GM12878 (cell line): Measurements from ENCODE around the gene MICAL3. TPM values are rescaled to one million over a fixed set of nuclear protein-coding genes. Genes with fewer than 3 reads are reported as not detected.
A peak's percentile ranks its signal among the peaks of the same experiment; 100 is the strongest.

Source experiments
- ATAC-seq: fragments of 200-7000 bp; cut with Tn5 transposase; 3 replicates; pipeline ENCODE4 v1.9.1; 2020; ENCODE audit warnings: mild to moderate bottlenecking, moderate library complexity
- BruUV-seq: library from RNA; stranded (reverse); fragments of 400-500 nt; replicated peaks from 2 replicates; lab custom pipeline; 2021; lab: Mats Ljungman, UMichigan
- CTCF ChIA-PET: fragments of 300-600 bp; sonication (Branson Sonifier 250); formaldehyde crosslinking; extraction: SDS; loops from one replicate; lab custom pipeline; 2021; ENCODE audit warnings: inconsistent platforms; lab: Yijun Ruan, JAX
- POLR2A ChIA-PET: fragments of 350-600 bp; formaldehyde crosslinking; extraction: SDS; loops from one replicate; lab custom pipeline; 2021; ENCODE audit warnings: inconsistent platforms; lab: Charles Lee
- RAD21 ChIA-PET: fragments of 300-600 bp; sonication (Branson Sonifier 250); formaldehyde crosslinking; loops from one replicate; lab custom pipeline; 2023; ENCODE audit warnings: antibody characterized with exemption; ENCODE audit not compliant: unreplicated experiment; lab: Charles Lee
- SMC1A ChIA-PET: fragments of 300-600 bp; sonication (Branson Sonifier 250); formaldehyde crosslinking; loops from one replicate; lab custom pipeline; 2023; ENCODE audit not compliant: unreplicated experiment, uncharacterized antibody; lab: Charles Lee
- DNase-seq: peaks from one replicate; pipeline ENCODE4 v3.0.0-alpha.2; 2011; ENCODE audit warnings: low read depth, low spot score
- FAIRE-seq: peaks from 3 replicates; lab custom pipeline; 2011; peaks lifted over from hg19 to GRCh38; lab: Jason Lieb, UNC
- H2AFZ ChIP-seq: 2 replicates; pipeline ENCODE4 v1.6.0; 2011; ENCODE audit warnings: low read depth, low read length, control low read depth; ENCODE audit not compliant: control insufficient read depth
- H3K27ac ChIP-seq: 2 replicates; pipeline ENCODE4 v1.5.1; 2011; ENCODE audit warnings: control low read depth; ENCODE audit not compliant: control insufficient read depth, insufficient read depth
- H3K27me3 ChIP-seq, 2 experiments: replicated peaks in 1 of 2; 2 replicates each; pipeline versions ENCODE4 v1.6.0 to v1.6.1; 2011; ENCODE audit warnings: low read length in 1 of 2; ENCODE audit not compliant: control insufficient read depth in 2 of 2, insufficient read depth in 2 of 2
- H3K36me3 ChIP-seq, 2 experiments: 2 replicates each; pipeline ENCODE4 v1.5.1; 2011; ENCODE audit warnings: low read length in 1 of 2; ENCODE audit not compliant: control insufficient read depth in 2 of 2, insufficient read depth in 2 of 2
- H3K4me1 ChIP-seq: 2 replicates; pipeline ENCODE4 v1.6.1; 2011; ENCODE audit warnings: mild to moderate bottlenecking, low read length, moderate library complexity, mixed read lengths; ENCODE audit not compliant: control insufficient read depth, insufficient read depth
- H3K4me2 ChIP-seq: 2 replicates; pipeline ENCODE4 v1.6.0; 2011; ENCODE audit warnings: control low read depth; ENCODE audit not compliant: control insufficient read depth, insufficient read depth
- H3K4me3 ChIP-seq: fragments of 200-600 bp; sonication (generic); 2 replicates; pipeline ENCODE4 v1.5.1; 2016
- H3K79me2 ChIP-seq: 2 replicates; pipeline ENCODE4 v1.6.0; 2011; ENCODE audit warnings: low read length; ENCODE audit not compliant: control insufficient read depth, insufficient read depth
- H3K9ac ChIP-seq: 2 replicates; pipeline ENCODE4 v1.8.0; 2011; ENCODE audit warnings: low read length, control low read depth, mixed read lengths; ENCODE audit not compliant: control insufficient read depth, insufficient read depth
- H3K9me3 ChIP-seq: replicated peaks from 3 replicates; pipeline ENCODE4 v1.5.1; 2011; ENCODE audit warnings: mild to moderate bottlenecking, low read length; ENCODE audit not compliant: control insufficient read depth, insufficient read depth
- H4K20me1 ChIP-seq: 2 replicates; pipeline ENCODE4 v1.6.0; 2011; ENCODE audit not compliant: control insufficient read depth, insufficient read depth
- IKZF2 ChIP-seq, 2 experiments: fragments of 450-650 bp; IDR thresholded peaks; 2 replicates each; pipeline ENCODE4 v1.6.1; 2017; ENCODE audit warnings: mild to moderate bottlenecking in 2 of 2, moderate library complexity in 2 of 2
- MTA2 ChIP-seq: fragments of 450-650 bp; IDR thresholded peaks from 2 replicates; pipeline ENCODE4 v1.6.1; 2016; ENCODE audit warnings: low read depth, mild to moderate bottlenecking, moderate library complexity
- MYB ChIP-seq: fragments of 150-350 bp; IDR thresholded peaks from 2 replicates; pipeline ENCODE4 v1.6.1; 2014; ENCODE audit warnings: mild to moderate bottlenecking, low read depth, low read length, borderline replicate concordance
- RAD51 ChIP-seq: fragments of 450-650 bp; IDR thresholded peaks from 2 replicates; pipeline ENCODE4 v1.6.1; 2016; ENCODE audit warnings: moderate library complexity, mild to moderate bottlenecking, inconsistent platforms
- SUPT20H ChIP-seq: IDR thresholded peaks from 2 replicates; pipeline ENCODE4 v1.6.1; 2011; ENCODE audit warnings: low read depth, mild to moderate bottlenecking, low read length, moderate library complexity, borderline replicate concordance; ENCODE audit not compliant: control insufficient read depth
- ZSCAN29 ChIP-seq: fragments of 450-650 bp; IDR thresholded peaks from 2 replicates; pipeline ENCODE4 v1.6.1; 2017; ENCODE audit warnings: mild to moderate bottlenecking, moderate library complexity
- WGBS: methylation state at CpG from one replicate; pipeline ENCODE4 v1.1.6; 2016; ENCODE audit warnings: low lambda C conversion rate; ENCODE audit not compliant: insufficient replicate concordance, insufficient coverage; ENCODE audit errors: missing lambda C conversion rate; 5-methylcytosine and 5-hydroxymethylcytosine counted together
- in situ Hi-C: fragments of 300-500 bp; cut with MboI; formaldehyde crosslinking; loops from 9 replicates; pipeline ENCODE4 v1.14.3; 2018; ENCODE audit warnings: mixed read lengths
- intact Hi-C: fragments of 100-400 bp; cut with micrococcal nuclease; formaldehyde crosslinking; loops from one replicate; pipeline ENCODE4 v1.14.2; 2022; ENCODE audit not compliant: unreplicated experiment
- polyA plus RNA-seq, 11 experiments: library from polyadenylated mRNA; depleted of rRNA in 4 of 11; unstranded in 6 of 11; stranded (reverse) in 5 of 11; fragments of >200 nt; fragmentation: Nextera tagmentation in 4 of 11; fragmentation: Illumina TruSeq in 1 of 11; extraction: Ambion mirVana in 4 of 11; extraction: Trizol in 1 of 11; gene quantifications; 1 replicate in 1 of 11; 2 replicates in 10 of 11; pipeline versions ENCODE4 v1.2.1 to v1.2.3, GENCODE V29; 2011 to 2016; ENCODE audit warnings: inconsistent platforms in 2 of 11, missing spikeins in 2 of 11, low read depth in 1 of 11
- total RNA-seq, 4 experiments: library from RNA; depleted of rRNA in 3 of 4; stranded (reverse); fragments of >200 nt in 3 of 4; fragmentation: Illumina TruSeq in 1 of 4; extraction: Trizol in 1 of 4; gene quantifications; 2 replicates each; pipeline versions ENCODE4 v1.2.1 to v1.2.3, GENCODE V29; 2013 to 2021

Gene MICAL3
- total and polyA plus RNA-seq, 10 of the 15 experiments (the other 5 are each of a cell fraction or from before 2014, with no cell fraction given), result 2.6 to 92.2 (median 24.0) TPM

DNA sequence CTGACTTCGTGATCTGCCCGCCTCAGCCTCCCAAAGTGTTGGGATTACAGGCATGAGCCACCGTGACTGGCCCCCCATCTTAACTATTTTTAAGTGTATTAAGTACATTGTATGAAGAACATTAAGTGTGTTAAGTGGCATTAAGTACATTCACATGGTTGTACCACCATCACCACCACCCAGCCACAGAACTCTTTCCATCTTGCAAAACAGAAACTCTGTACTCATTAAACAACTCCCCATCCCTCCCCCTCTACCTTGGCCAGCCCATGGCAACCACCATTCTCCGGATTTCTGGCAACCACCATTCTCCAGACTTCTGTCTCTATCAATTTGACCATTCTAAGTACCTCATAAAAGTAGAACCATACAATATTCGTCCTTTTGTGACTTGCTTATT lies 35.6 kb upstream of the MICAL3 start:
- CTCF ChIA-PET, result interaction anchor here (7.6 kb wide), 1 partner anchor 17 kb away, joined by 75 read pairs; the partner anchor contains the start of gene PEX26
- no peak for FAIRE-seq
- peaks cover 30% of the 10 kb centered on the region for H3K4me1 ChIP-seq
- no peak overlapping the region for H3K4me2 ChIP-seq
- H4K20me1 ChIP-seq, result no peaks in the 10 kb centered on the region
- in situ Hi-C loops, result no loop called here
- H3K36me3 ChIP-seq, result no peaks in the 10 kb centered on the region
- H2AFZ ChIP-seq, result no peak overlapping the region
- 30% methylated on average over 5 of the region's 5 CpGs for WGBS
- H3K4me3 ChIP-seq, result no peak overlapping the region
- H3K9me3 ChIP-seq, result no peaks in the 10 kb centered on the region
- H3K27me3 ChIP-seq, result no peaks in the 10 kb centered on the region
- no peak overlapping the region for H3K9ac ChIP-seq
- POLR2A ChIA-PET, result interaction anchor here (0.5 to 4.2 kb wide), 3 partner anchors 17 to 822 kb away, joined by 3 to 27 read pairs (median 7); partner anchors contain the start of genes PEX26 and USP18
- ATAC-seq, result peak; percentile 14
- no peaks in the 10 kb centered on the region for H3K79me2 ChIP-seq
- TF ChIP-seq ZSCAN29 (no peak), IKZF2 (IDR thresholded peaks at IDR 0.05) (peak in 1 of 2 experiments; percentile 26; a peak in 1 of 4 replicates), MTA2 (peak; percentile 63)
- TF ChIP-seq, all 136 proteins: peak for 2
- no peak overlapping the region for H3K27ac ChIP-seq
- DNase-seq, result no peak
- intact Hi-C loops, result no loop called here
- no TSS peak for BruUV-seq
- ChIA-PET SMC1A (interaction anchor here (3.8 to 5.5 kb wide), 2 partner anchors 16 kb away, joined by 51 to 86 read pairs; partner anchors contain the start of gene PEX26), RAD21 (interaction anchor here (1.6 to 5.2 kb wide), 3 partner anchors 17 to 31 kb away, joined by 4 to 78 read pairs (median 40); partner anchors contain the start of gene PEX26)

DNA sequence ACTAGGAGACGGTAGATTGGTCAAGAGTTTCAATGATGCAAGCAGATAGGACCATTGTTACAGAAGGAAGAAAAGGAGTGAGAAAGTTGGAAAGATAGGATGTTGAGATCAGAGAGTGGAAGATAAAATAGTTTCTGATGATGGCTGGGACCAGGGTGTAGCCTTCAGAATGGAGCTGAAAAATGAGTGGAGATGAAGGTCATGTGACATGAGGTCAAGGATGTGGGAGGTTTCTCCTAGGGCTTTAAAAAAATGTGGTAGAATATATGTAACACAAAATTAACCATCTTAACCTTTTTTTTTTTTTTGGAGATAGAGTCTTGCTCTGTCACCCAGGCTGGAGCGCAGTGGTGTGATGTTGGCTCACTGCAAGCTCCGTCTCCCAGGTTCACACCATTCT lies 35.1 kb upstream of the MICAL3 start:
- Histone ChIP-seq H3K9me3 (no peaks in the 10 kb centered on the region), H3K4me1 (peaks cover 30% of the 10 kb centered on the region), H3K79me2 (no peaks in the 10 kb centered on the region), H3K36me3 (no peaks in the 10 kb centered on the region), H3K9ac (no peak overlapping the region), H3K4me2 (no peak overlapping the region)
- BruUV-seq, result no TSS peak
- in situ Hi-C loops, result no loop called here
- intact Hi-C loops, result no loop called here
- ChIA-PET CTCF (interaction anchor here (7.6 kb wide), 1 partner anchor 17 kb away, joined by 75 read pairs; the partner anchor contains the start of gene PEX26), POLR2A (interaction anchor here (0.5 to 4.2 kb wide), 3 partner anchors 17 to 822 kb away, joined by 3 to 27 read pairs (median 7); partner anchors contain the start of genes PEX26 and USP18)
- ATAC-seq (no peak), FAIRE-seq (no peak), DNase-seq (no peak)
- WGBS, result 93% methylated on average over 3 of the region's 3 CpGs
- TF ChIP-seq RAD51 (peak; percentile 51; the same call in 1 of the 2 replicates), SUPT20H (no peak), MYB (no peak)
- TF ChIP-seq, all 136 proteins: peak for 1
- no peak overlapping the region for H3K4me3 ChIP-seq
- H2AFZ ChIP-seq, result no peak overlapping the region
- RAD21 ChIA-PET, result interaction anchor here (0.9 to 5.2 kb wide), 2 partner anchors 17 to 31 kb away, joined by 3 to 78 read pairs; partner anchors contain the start of gene PEX26
- no peaks in the 10 kb centered on the region for H4K20me1 ChIP-seq
- no peak overlapping the region for H3K27ac ChIP-seq
- SMC1A ChIA-PET, result interaction anchor here (1.0 to 6.2 kb wide), 4 partner anchors 9 to 47 kb away, joined by 3 to 86 read pairs (median 36); partner anchors contain the start of gene PEX26
- no peaks in the 10 kb centered on the region for H3K27me3 ChIP-seq
